Heart right ventricle (tissue), 16 donors: Measurements from ENCODE around the gene ATP4A. TPM values are rescaled to one million over a fixed set of nuclear protein-coding genes. Genes with fewer than 3 reads are reported as not detected.

Experiments used
- ATAC-seq, 8 donors: fragments of 200-7000 bp; cut with Tn5 transposase; one replicate each; pipeline ENCODE4 v1.9.1; 2020; ENCODE audit warnings: mild to moderate bottlenecking in 8 of 8, moderate library complexity in 8 of 8, moderate number of reproducible peaks in 1 of 8
- DNase-seq, 2 donors: peaks; one replicate each; pipeline ENCODE4 v3.0.0-alpha.2; 2020
- H3K27ac ChIP-seq, 10 donors: fragments of 200-600 bp; sonication (generic) in 2 of 10; one replicate each; pipeline versions ENCODE4 v1.5.0 to v1.8.0; 2020 to 2022; ENCODE audit warnings: mild to moderate bottlenecking in 3 of 10
- H3K27me3 ChIP-seq, 7 donors: fragments of 200-600 bp; one replicate each; pipeline ENCODE4 v1.8.0; 2021 to 2022; ENCODE audit warnings: mild to moderate bottlenecking in 2 of 7
- H3K36me3 ChIP-seq, 9 donors: fragments of 200-600 bp; sonication (generic) in 1 of 9; one replicate each; pipeline versions ENCODE4 v1.5.0 to v1.8.0; 2020 to 2022; ENCODE audit warnings: mild to moderate bottlenecking in 2 of 9
- H3K4me1 ChIP-seq, 9 donors: fragments of 200-600 bp; sonication (generic) in 1 of 9; one replicate each; pipeline versions ENCODE4 v1.5.0 to v1.8.0; 2020 to 2022; ENCODE audit warnings: mild to moderate bottlenecking in 4 of 9
- H3K4me3 ChIP-seq, 10 donors: fragments of 200-600 bp; sonication (generic) in 2 of 10; one replicate each; pipeline versions ENCODE4 v1.5.0 to v1.8.0; 2020 to 2022; ENCODE audit warnings: mild to moderate bottlenecking in 7 of 10, moderate library complexity in 2 of 10
- H3K9me3 ChIP-seq, 11 donors: fragments of 200-600 bp in 10 of 11; sonication (generic) in 2 of 11; one replicate each; pipeline versions ENCODE4 v1.5.0 to v1.8.0; 2013 to 2022; ENCODE audit warnings: mild to moderate bottlenecking in 2 of 11, control low read depth in 1 of 11, moderate library complexity in 1 of 11
- WGBS, 2 donors: extraction: QIAGEN DNeasy Blood & Tissue Kit; methylation state at CpG; one replicate each; pipeline ENCODE4 v1.1.7; 2013; ENCODE audit warnings: inconsistent platforms in 1 of 2; 5-methylcytosine and 5-hydroxymethylcytosine counted together
- intact Hi-C, 10 donors: fragments of 100-400 bp; cut with DNase I; formaldehyde crosslinking; loops; one replicate each; pipeline versions ENCODE4 v1.11.1 to v1.14.2; 2022
- polyA plus RNA-seq, 2 donors: library from polyadenylated mRNA; stranded (reverse); fragments of 200-250 nt; gene quantifications; one replicate each; pipeline ENCODE4 v1.2.3, GENCODE V29; 2013
- total RNA-seq, 10 donors: library from RNA; stranded (reverse); fragmentation: NEBNext Ultra II Directional in 3 of 10; extraction: Animal tissue kit (Norgen Biotek cat#: 25700) in 3 of 10; gene quantifications; one replicate each; pipeline versions ENCODE4 v1.2.1 to v1.2.4, GENCODE V29; 2021 to 2023
- TF ChIP-seq, protein P1 (sequence below), 9 donors: fragments of 200-600 bp; sonication (generic) in 2 of 9; IDR thresholded peaks; one replicate each; pipeline versions ENCODE4 v1.5.0 to v1.8.0; 2021 to 2022; ENCODE audit warnings: antibody characterized with exemption in 9 of 9, mild to moderate bottlenecking in 5 of 9, moderate library complexity in 1 of 9
- donor health status: Arrhythmogenic right ventricular cardiomyopathy.
- donor health status: ischemic (EF 13 %, LVEDD 7.1; RV severe dilation, severe dysfunction).
- donor health status: healthy with polysubstance abuse.
- donor health status: DM: no; HTN: yes; CAD: no.
- donor health status: DM: no; HTN: no; CAD: no.
- donor health status: ischemic (EF 25% LVEDD 6.9; RV normal size, moderate dysfunction).
- donor health status: ischemic (EF 25% LVEDD 5.7; RV mildly dilated, moderate dysfunction).
- donor health status: healthy.
- donor health status: DM: yes; HTN: yes; CAD: no.
- donor health status: Ischemic cardiomyopathy.
- donor health status: ischemic (EF 35%, LVEDD 5.7; RV mildly dilated, moderate dysfunction).
- donor health status: nonischemic (EF 11% LVEDD 7.7; RV severe dilation, severe dysfunction).
- donor health status: DM: yes; HTN: yes; CAD: no.
- donor health status: PGD.
- donor health status: ischemic (EF 29% LVEDD 5.4; RV normal size, mild dysfunction).
- donor health status: nonischemic (EF 23%, LVEDD 6.1; RV moderate dilation, normal function).

ATP4A gene
- total and polyA plus RNA-seq, 12 donors: not detected

DNA sequence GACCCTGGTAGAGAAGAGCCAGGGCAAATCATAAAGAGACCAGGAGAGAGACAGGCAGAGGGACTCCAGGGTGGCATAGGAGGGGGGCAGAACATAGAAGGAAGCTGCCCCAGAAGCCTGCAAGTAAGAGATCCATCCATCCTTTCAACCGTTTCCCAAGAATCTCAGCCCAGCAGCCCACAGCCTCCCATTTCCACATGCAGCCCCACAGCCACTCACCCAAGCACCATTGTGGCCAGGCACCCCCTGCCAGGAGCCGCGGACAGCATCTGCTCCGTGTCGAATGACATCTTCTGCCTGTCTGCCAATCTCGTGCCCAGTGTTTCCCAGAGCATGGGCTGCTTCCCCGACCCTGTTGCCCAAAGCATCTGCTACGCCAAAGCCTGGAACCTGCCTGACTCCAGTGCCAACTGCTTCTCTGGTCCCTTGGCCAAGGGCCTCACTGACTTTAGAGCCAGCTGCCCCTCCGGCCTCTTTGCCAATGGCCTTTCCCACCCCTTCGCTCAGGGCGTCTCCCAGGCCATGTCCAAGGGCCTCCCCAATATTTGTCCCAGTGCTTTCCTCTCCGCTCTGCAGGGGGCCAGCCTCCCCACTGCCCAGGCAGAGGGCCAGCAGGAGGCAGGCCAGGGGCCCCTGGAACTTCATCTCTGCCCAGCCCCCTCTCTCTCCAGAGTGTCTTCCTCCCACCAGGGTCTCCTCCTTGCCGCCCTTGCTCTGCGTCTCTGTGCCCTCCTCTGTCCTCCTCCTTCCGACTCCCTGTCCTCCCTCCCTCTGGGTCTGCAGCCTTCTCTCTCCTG lies 50.4 kb downstream of the ATP4A start:
- WGBS, 2 donors: 71 to 74% methylated on average over 15 of the region's 15 CpGs
- TF ChIP-seq, protein P1, sequence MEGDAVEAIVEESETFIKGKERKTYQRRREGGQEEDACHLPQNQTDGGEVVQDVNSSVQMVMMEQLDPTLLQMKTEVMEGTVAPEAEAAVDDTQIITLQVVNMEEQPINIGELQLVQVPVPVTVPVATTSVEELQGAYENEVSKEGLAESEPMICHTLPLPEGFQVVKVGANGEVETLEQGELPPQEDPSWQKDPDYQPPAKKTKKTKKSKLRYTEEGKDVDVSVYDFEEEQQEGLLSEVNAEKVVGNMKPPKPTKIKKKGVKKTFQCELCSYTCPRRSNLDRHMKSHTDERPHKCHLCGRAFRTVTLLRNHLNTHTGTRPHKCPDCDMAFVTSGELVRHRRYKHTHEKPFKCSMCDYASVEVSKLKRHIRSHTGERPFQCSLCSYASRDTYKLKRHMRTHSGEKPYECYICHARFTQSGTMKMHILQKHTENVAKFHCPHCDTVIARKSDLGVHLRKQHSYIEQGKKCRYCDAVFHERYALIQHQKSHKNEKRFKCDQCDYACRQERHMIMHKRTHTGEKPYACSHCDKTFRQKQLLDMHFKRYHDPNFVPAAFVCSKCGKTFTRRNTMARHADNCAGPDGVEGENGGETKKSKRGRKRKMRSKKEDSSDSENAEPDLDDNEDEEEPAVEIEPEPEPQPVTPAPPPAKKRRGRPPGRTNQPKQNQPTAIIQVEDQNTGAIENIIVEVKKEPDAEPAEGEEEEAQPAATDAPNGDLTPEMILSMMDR (IDR thresholded peaks at IDR 0.05): no peak
- H3K27ac ChIP-seq: no peak overlapping the region
- no peaks in the 10 kb centered on the region for H3K36me3 ChIP-seq
- H3K27me3 ChIP-seq: peaks cover 0 to 69% (median 60%) of the 10 kb centered on the region in 7 donors
- intact Hi-C loops: loop anchor here in 1 of 10 donors (5.0 kb wide), 1 partner anchor 204 kb away; the partner anchor contains the start of gene KMT2B
- ATAC-seq (no peak), DNase-seq (no peak)
- peaks cover 0 to 17% (median 13%) of the 10 kb centered on the region in 9 donors for H3K4me1 ChIP-seq
- no peaks in the 10 kb centered on the region for H3K9me3 ChIP-seq
- H3K4me3 ChIP-seq: no peak overlapping the region

DNA sequence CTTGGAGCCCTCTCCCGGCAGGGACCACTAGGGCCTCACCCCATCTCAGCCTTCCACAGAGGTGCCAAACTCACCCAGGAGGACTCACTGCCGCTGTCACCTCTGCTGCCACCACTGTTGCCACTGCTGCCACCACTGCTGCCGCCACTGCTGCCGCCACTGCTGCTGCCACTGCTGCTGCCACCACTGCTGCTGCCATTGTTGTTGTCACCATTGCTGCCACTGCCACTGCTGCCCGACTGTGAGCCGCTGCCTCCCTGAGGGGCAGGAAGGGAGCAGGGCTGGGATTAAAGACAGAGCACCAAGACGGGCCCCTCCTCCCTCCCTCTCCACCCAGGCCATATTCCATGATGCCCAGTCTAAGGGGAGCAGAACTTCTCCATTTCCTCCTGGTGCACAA lies 52.1 kb downstream of the ATP4A start:
- Histone ChIP-seq H3K4me3 (no peak overlapping the region), H3K27me3 (peaks cover 0 to 78% (median 63%) of the 10 kb centered on the region in 7 donors), H3K27ac (no peak overlapping the region), H3K4me1 (peaks cover 0 to 17% (median 13%) of the 10 kb centered on the region in 9 donors), H3K9me3 (no peaks in the 10 kb centered on the region), H3K36me3 (no peaks in the 10 kb centered on the region)
- ATAC-seq (no peak), DNase-seq (no peak)
- intact Hi-C loops: loop anchor here in 1 of 10 donors (5.0 kb wide), 1 partner anchor 206 kb away; the partner anchor contains the start of gene KMT2B
- TF ChIP-seq, protein P1 (IDR thresholded peaks at IDR 0.05): no peak
- WGBS, 2 donors: 75 to 80% methylated on average over 7 of the region's 7 CpGs

DNA sequence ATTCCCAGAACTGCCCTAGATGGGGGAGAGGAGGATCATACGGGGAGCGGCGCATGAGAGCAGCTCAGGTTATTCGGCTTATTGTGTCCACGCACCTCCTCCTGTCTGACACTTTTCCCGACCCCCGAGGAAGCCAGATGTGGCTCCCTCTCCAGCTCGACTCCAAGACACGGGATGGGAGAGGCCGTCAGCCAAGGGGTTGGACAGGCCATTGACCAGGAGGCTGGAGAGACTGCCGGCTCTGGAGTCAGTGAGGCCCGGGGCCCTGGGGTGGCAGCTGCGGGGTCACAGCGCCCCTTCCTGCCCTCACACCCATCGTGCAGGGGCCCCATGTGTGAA lies 52.9 kb downstream of the ATP4A start:
- intact Hi-C loops: loop anchor here in 1 of 10 donors (5.0 kb wide), 1 partner anchor 207 kb away; the partner anchor contains the start of gene KMT2B
- H3K27me3 ChIP-seq: peaks cover 0 to 78% (median 63%) of the 10 kb centered on the region in 7 donors
- ATAC-seq (peak in 4 of 8 donors; percentile 3 to 12 (median 8)), DNase-seq (no peak)
- TF ChIP-seq, protein P1 (IDR thresholded peaks at IDR 0.05): peak in 3 of 9 donors; percentile 8 to 34 (median 28)
- H3K4me1 ChIP-seq: peaks cover 0 to 17% (median 13%) of the 10 kb centered on the region in 9 donors
- no peaks in the 10 kb centered on the region for H3K9me3 ChIP-seq
- H3K4me3 ChIP-seq: peak overlapping the region in 5 of 10 donors; percentile 42 to 56 (median 45)
- WGBS, 2 donors: 7 to 8% methylated on average over 15 of the region's 15 CpGs
- H3K36me3 ChIP-seq: no peaks in the 10 kb centered on the region
- no peak overlapping the region for H3K27ac ChIP-seq

DNA sequence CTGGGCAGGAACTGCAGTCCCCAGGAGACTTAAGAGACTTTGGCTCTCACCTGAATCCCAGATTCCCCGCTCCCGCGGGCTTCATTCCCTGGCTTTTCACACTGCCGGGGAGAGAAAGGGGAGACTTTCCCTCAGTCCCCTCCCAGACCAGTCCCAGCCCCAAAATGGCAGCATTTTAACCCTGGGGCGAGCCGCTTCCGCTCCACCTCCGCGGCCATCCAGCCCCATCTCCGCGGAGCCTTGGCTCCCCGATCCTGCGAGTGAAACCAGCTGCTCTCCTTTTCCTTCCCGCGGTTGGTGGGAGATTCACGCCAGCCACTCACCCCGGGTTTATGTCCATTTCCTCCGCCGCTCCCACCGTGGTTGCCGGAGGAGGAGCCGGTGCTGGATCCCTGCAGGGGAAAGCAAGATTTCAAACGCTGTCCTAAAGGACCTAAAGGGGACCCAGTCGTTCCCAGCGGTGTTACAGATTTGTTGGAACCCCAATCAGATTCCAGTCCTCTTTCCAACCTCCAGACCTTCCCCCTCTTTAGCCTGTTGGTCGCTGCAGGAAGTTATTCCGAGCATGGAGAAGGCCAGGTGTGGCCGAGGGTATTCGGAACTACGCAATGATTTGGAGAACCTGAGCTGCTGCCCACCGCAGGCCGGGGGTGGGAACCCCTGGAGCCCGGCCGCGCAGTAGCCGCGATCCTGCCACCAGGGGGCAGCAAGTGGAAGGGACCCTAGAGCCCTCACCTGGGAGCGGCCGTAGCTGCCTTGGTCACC lies 53.4 kb downstream of the ATP4A start:
- peak overlapping the region in 9 of 10 donors; percentile 27 to 56 (median 44) for H3K4me3 ChIP-seq
- no peaks in the 10 kb centered on the region for H3K9me3 ChIP-seq
- 1% methylated on average over 39 of the region's 39 CpGs for WGBS, 2 donors
- TF ChIP-seq, protein P1 (IDR thresholded peaks at IDR 0.05): peak; percentile 78 to 97 (median 94)
- H3K4me1 ChIP-seq: peaks cover 0 to 17% (median 13%) of the 10 kb centered on the region in 9 donors
- H3K27me3 ChIP-seq: peaks cover 0 to 78% (median 57%) of the 10 kb centered on the region in 7 donors
- DNase-seq (peak; percentile 68 to 79), ATAC-seq (peak; percentile 80 to 92 (median 87))
- intact Hi-C loops: loop anchor here in 2 of 10 donors (5.0 kb wide), 2 partner anchors 77 to 207 kb away; partner anchors contain the start of genes KMT2B (in 1 of the 2) and PMIS2 (in 1 of the 2)
- no peaks in the 10 kb centered on the region for H3K36me3 ChIP-seq
- H3K27ac ChIP-seq: no peak overlapping the region
